HepG2 (cell line): ENCODE data around the gene DEGS1. TPM values are rescaled to one million over a fixed set of nuclear protein-coding genes. Genes with fewer than 3 reads are reported as not detected.

Experiments used
- ATAC-seq: fragments of 200-7000 bp; cut with Tn5 transposase; 3 replicates; pipeline ENCODE4 v1.9.1; 2020; ENCODE audit warnings: mild to moderate bottlenecking, moderate library complexity
- BruUV-seq: library from RNA; stranded (reverse); fragments of 400-500 nt; replicated peaks from 2 replicates; lab custom pipeline; 2021; lab: Mats Ljungman, UMichigan
- CTCF ChIA-PET: fragments of 300-600 bp; formaldehyde crosslinking; extraction: SDS; loops from one replicate; lab custom pipeline; 2021; ENCODE audit warnings: low total read pairs, inconsistent platforms, low intra/inter-chr PET ratio; lab: Yijun Ruan, JAX
- POLR2A ChIA-PET: fragments of 350-600 bp; sonication (Branson Sonifier 250); formaldehyde crosslinking; loops from one replicate; lab custom pipeline; 2020; ENCODE audit warnings: antibody characterized with exemption, inconsistent platforms; lab: Yijun Ruan, JAX
- DNase-seq: peaks from one replicate; pipeline ENCODE4 v3.0.0-alpha.2; 2015; ENCODE audit warnings: low spot score
- FAIRE-seq: peaks from 3 replicates; lab custom pipeline; 2011; peaks lifted over from hg19 to GRCh38; lab: Jason Lieb, UNC
- H2AFZ ChIP-seq: one replicate; pipeline ENCODE4 v1.6.1; 2011; ENCODE audit warnings: low read length, inconsistent platforms
- H3K27ac ChIP-seq: fragments of 300-600 bp; 3 replicates; pipeline ENCODE4 v1.8.0; 2011; ENCODE audit warnings: mixed run types, mild to moderate bottlenecking, mixed read lengths, low read length, inconsistent platforms; ENCODE audit not compliant: insufficient read depth; ENCODE audit errors: extremely low read length
- H3K27me3 ChIP-seq, 2 experiments: fragments of 200-600 bp in 1 of 2; 2 replicates in 1 of 2; 3 replicates in 1 of 2; pipeline versions ENCODE4 v1.6.0 to v1.8.0; 2011; ENCODE audit warnings: low read length in 2 of 2, mild to moderate bottlenecking in 2 of 2, moderate library complexity in 2 of 2, inconsistent platforms in 1 of 2; ENCODE audit not compliant: insufficient read depth in 2 of 2, control insufficient read depth in 1 of 2
- H3K36me3 ChIP-seq, 2 experiments: fragments of 200-600 bp in 1 of 2; replicated peaks in 1 of 2; 2 replicates in 1 of 2; 3 replicates in 1 of 2; pipeline versions ENCODE4 v1.5.1 to v1.8.0; 2011; ENCODE audit warnings: low read length in 2 of 2, inconsistent platforms in 1 of 2; ENCODE audit not compliant: insufficient read depth in 2 of 2, control insufficient read depth in 1 of 2
- H3K4me1 ChIP-seq: 2 replicates; pipeline ENCODE4 v1.5.1; 2012; ENCODE audit warnings: low read length, inconsistent platforms; ENCODE audit not compliant: insufficient read depth
- H3K4me2 ChIP-seq: 2 replicates; pipeline ENCODE4 v1.6.0; 2011; ENCODE audit warnings: low read depth, low read length, inconsistent platforms
- H3K4me3 ChIP-seq, 3 experiments: fragments of 200-600 bp in 1 of 3; sonication (generic), shearing (Covaris generic) in 1 of 3; replicated peaks in 1 of 3; 2 replicates each; pipeline ENCODE4 v1.5.1; 2011 to 2016; ENCODE audit warnings: low read length in 3 of 3, inconsistent platforms in 2 of 3, low read depth in 2 of 3, mild to moderate bottlenecking in 2 of 3, control low read depth in 1 of 3, mixed read lengths in 1 of 3; ENCODE audit not compliant: insufficient read depth in 1 of 3
- H3K79me2 ChIP-seq: one replicate; pipeline ENCODE4 v1.6.1; 2011; ENCODE audit warnings: low read length, inconsistent platforms; ENCODE audit not compliant: insufficient read depth
- H3K9ac ChIP-seq: 2 replicates; pipeline ENCODE4 v1.6.0; 2011; ENCODE audit warnings: mild to moderate bottlenecking, low read depth, low read length, inconsistent platforms; ENCODE audit not compliant: insufficient read depth
- H3K9me3 ChIP-seq: 2 replicates; pipeline ENCODE4 v1.5.1; 2012; ENCODE audit warnings: mild to moderate bottlenecking, low read length
- H4K20me1 ChIP-seq: 2 replicates; pipeline ENCODE4 v1.6.0; 2011; ENCODE audit warnings: inconsistent platforms, mild to moderate bottlenecking, low read length, moderate library complexity; ENCODE audit not compliant: insufficient read depth
- BORCS8-MEF2B ChIP-seq: sonication (generic); formaldehyde crosslinking; IDR thresholded peaks from 2 replicates; pipeline ENCODE4 v1.8.0; 2022; ENCODE audit warnings: mild to moderate bottlenecking, missing genetic modification reagents
- CHCHD3 ChIP-seq: sonication (generic); formaldehyde crosslinking; IDR thresholded peaks from 2 replicates; pipeline ENCODE4 v1.8.0; 2022; ENCODE audit warnings: mild to moderate bottlenecking, missing genetic modification reagents, moderate library complexity
- GATAD1 ChIP-seq: IDR thresholded peaks from 2 replicates; pipeline ENCODE4 v1.6.1; 2016; ENCODE audit warnings: missing genetic modification reagents, missing compliant biosample characterization
- MAFF ChIP-seq: IDR thresholded peaks from 2 replicates; pipeline ENCODE4 v1.6.1; 2011; ENCODE audit warnings: low read depth, low read length, improper control_type of control experiment
- MAFK ChIP-seq, 2 experiments: IDR thresholded peaks in 1 of 2; conservative IDR thresholded peaks in 1 of 2; 2 replicates each; pipeline ENCODE4 v1.6.1; 2011; ENCODE audit warnings: improper control_type of control experiment in 2 of 2, low read length in 2 of 2
- MEF2D ChIP-seq: sonication (generic); formaldehyde crosslinking; IDR thresholded peaks from 2 replicates; pipeline ENCODE4 v1.5.1; 2020; ENCODE audit warnings: mild to moderate bottlenecking, missing genetic modification reagents
- RAD21 ChIP-seq: fragments of 450-650 bp; formaldehyde crosslinking; IDR thresholded peaks from 2 replicates; pipeline ENCODE4 v1.5.0; 2020; ENCODE audit warnings: mild to moderate bottlenecking
- ZNF496 ChIP-seq: sonication (generic); formaldehyde crosslinking; IDR thresholded peaks from 2 replicates; pipeline ENCODE4 v1.8.1; 2023; ENCODE audit warnings: mild to moderate bottlenecking, moderate library complexity, missing genetic modification reagents; ENCODE audit not compliant: insufficient replicate concordance
- ZNF550 ChIP-seq: sonication (generic); formaldehyde crosslinking; IDR thresholded peaks from 2 replicates; pipeline ENCODE4 v1.4.0; 2020; ENCODE audit warnings: mild to moderate bottlenecking, missing genetic modification reagents, borderline replicate concordance
- WGBS: methylation state at CpG from one replicate; pipeline ENCODE4 v1.1.6; 2017; ENCODE audit warnings: low lambda C conversion rate; 5-methylcytosine and 5-hydroxymethylcytosine counted together
- in situ Hi-C: cut with HindIII; loops from 2 replicates; pipeline ENCODE4 v1.10.0; 2017; ENCODE audit warnings: low pct_unique_long_range_greater_than_20kb; ENCODE audit not compliant: extremely low pct_ligation_motif_present
- intact Hi-C: fragments of 100-400 bp; cut with micrococcal nuclease; formaldehyde crosslinking; loops from one replicate; pipeline ENCODE4 v1.10.0; 2022; ENCODE audit not compliant: unreplicated experiment
- polyA plus RNA-seq, 8 experiments: library from polyadenylated mRNA; depleted of rRNA in 3 of 8; stranded (reverse) in 7 of 8; unstranded in 1 of 8; fragments of >200 nt; fragmentation: Illumina TruSeq in 4 of 8; extraction: Trizol in 4 of 8; gene quantifications; 2 replicates each; pipeline versions ENCODE4 v1.2.1 to v1.2.3, GENCODE V29; 2011 to 2016; ENCODE audit warnings: low read depth in 4 of 8, missing spikeins in 1 of 8, mixed read lengths in 1 of 8; ENCODE audit not compliant: insufficient read depth in 1 of 8
- total RNA-seq, 5 experiments: library from RNA; depleted of rRNA; stranded (reverse); fragments of >200 nt; fragmentation: Illumina TruSeq; extraction: Trizol; gene quantifications; 2 replicates each; pipeline ENCODE4 v1.2.3, GENCODE V29; 2016; ENCODE audit warnings: low read depth in 1 of 5
- TF ChIP-seq, protein P1 (sequence below): sonication (generic); formaldehyde crosslinking; IDR thresholded peaks from 2 replicates; pipeline ENCODE4 v1.4.0; 2020; ENCODE audit warnings: mild to moderate bottlenecking, low read depth, missing genetic modification reagents

The DEGS1 gene
- total and polyA plus RNA-seq, 2 of the 13 experiments (the other 11 are each of a cell fraction or from before 2014, with no cell fraction given), result 18.1 to 35.9 TPM

DNA sequence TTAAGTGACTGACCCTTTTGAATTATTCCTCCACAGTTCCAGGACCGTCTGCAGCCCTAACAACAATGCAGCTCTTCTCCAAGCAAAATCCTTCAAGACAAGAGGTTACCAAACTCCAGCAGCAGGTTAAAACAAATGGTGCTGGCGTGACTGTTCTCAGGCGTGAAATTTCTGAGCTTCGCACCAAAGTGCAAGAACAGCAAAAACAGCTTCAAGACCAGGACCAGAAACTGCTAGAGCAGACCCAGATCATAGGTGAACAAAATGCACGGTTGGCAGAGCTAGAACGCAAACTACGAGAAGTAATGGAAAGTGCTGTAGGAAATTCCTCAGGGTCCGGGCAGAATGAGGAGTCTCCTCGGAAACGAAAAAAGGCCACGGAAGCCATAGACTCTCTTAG is 25.7 kb upstream of the DEGS1 start:
- ATAC-seq, result no peak
- H3K4me3 ChIP-seq, result no peak overlapping the region
- TF ChIP-seq, protein P1, sequence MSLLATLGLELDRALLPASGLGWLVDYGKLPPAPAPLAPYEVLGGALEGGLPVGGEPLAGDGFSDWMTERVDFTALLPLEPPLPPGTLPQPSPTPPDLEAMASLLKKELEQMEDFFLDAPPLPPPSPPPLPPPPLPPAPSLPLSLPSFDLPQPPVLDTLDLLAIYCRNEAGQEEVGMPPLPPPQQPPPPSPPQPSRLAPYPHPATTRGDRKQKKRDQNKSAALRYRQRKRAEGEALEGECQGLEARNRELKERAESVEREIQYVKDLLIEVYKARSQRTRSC (CRISPR knock-in tag), result no peak
- TF ChIP-seq BORCS8-MEF2B, result no peak
- TF ChIP-seq ZNF550, result no peak
- no peak for TF ChIP-seq CHCHD3 (CRISPR knock-in tag)
- TF ChIP-seq ZNF496 (CRISPR knock-in tag), result no peak
- peak; percentile 61 to 64 for TF ChIP-seq MAFK (conservative IDR thresholded peaks at IDR 0.05 in 1 of 2, IDR thresholded peaks at IDR 0.05 in 1 of 2; ENCODE audit: low read length in 2 of 2)
- TF ChIP-seq MAFF, result peak; percentile 48; the same call in 1 of the 2 replicates
- TF ChIP-seq GATAD1 (CRISPR knock-in tag), result no peak
- no peak for TF ChIP-seq MEF2D
- TF ChIP-seq RAD21, result no peak
- TF ChIP-seq, all 625 proteins: peak for 2
- Histone ChIP-seq H3K79me2 (no peaks in the 10 kb centered on the region), H3K36me3 (peaks cover 1 to 34% of the 10 kb centered on the region in 2 experiments; a peak in 4 of 5 replicates), H3K4me2 (no peak overlapping the region), H3K4me1 (no peaks in the 10 kb centered on the region), H3K9me3 (no peaks in the 10 kb centered on the region), H3K27ac (no peak overlapping the region), H3K9ac (no peak overlapping the region), H4K20me1 (no peaks in the 10 kb centered on the region), H2AFZ (no peak overlapping the region), H3K27me3 (no peaks in the 10 kb centered on the region)
- ChIA-PET POLR2A (no interaction called here), CTCF (no interaction called here)
- FAIRE-seq (no peak), DNase-seq (no peak)
- intact Hi-C loops, result no loop called here
- no TSS peak for BruUV-seq
- WGBS, result 98% methylated on average over 11 of the region's 11 CpGs
- in situ Hi-C loops, result no loop called here
